SIG-M5 treated with dmso at 0.1 percent for 504 hours (cell line): Measurements from ENCODE around the gene AVPR1A.
A peak's percentile ranks its signal among the peaks of the same experiment; 100 is the strongest.

Source experiments
- DNase-seq: peaks from one replicate; lab custom pipeline; 2025; ENCODE audit not compliant: unreplicated experiment; lab: John Stamatoyannopoulos, UW

Gene AVPR1A

DNA sequence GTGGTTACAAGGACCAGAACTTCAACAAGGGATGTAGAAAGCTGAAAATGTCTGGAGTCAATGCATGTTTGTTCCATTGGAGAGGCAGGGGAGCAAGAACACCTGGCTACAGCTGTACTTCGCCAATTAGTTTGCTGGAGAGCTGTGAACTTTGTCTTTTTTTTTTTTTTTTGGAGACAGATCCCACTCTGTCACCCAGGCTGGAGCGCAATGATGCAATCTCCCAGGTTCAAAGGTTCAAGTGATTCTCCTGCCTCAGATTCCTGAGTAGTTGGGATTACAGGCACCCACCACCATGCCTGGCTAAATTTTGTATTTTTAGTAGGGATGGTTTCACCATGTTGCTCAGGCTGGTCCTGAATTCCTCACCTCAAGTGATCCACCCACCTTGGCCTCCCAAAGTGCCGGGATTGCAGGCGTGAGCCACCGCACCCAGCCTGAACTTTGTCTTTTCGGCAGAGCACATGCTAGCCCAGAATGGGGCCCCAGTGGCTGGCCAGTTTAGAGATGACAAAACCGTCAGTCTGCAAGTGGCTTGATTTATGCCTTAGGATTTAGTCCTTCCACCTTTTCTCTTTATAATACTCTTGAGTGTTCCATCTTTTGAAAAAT is 55.5 kb downstream of the AVPR1A start:
- DNase-seq: no peak

GRCh38 chr12:63093711-63094110 is 57.3 kb downstream of the AVPR1A start:
- no peak for DNase-seq

GRCh38 chr12:63093084-63093483 is 57.9 kb downstream of the AVPR1A start:
- peak; percentile 1 for DNase-seq
